HL-60 (cell line): ENCODE results near the gene SOAT2.

Experiments
- DNase-seq, 2 experiments: peaks; one replicate each; pipeline ENCODE4 v3.0.0-alpha.2; 2010 to 2020; ENCODE audit warnings: low read depth in 1 of 2, low spot score in 1 of 2
- H3K27ac ChIP-seq: fragments of 250-450 bp; sonication (Bioruptor Pico); replicated peaks from 2 replicates; pipeline ENCODE4 v1.5.1; 2020; ENCODE audit warnings: mild to moderate bottlenecking, moderate library complexity
- H3K27me3 ChIP-seq: fragments of 250-450 bp; sonication (Bioruptor Pico); 2 replicates; pipeline ENCODE4 v1.5.1; 2021; ENCODE audit warnings: mild to moderate bottlenecking, moderate library complexity; ENCODE audit not compliant: insufficient read depth, poor library complexity, severe bottlenecking
- H3K4me3 ChIP-seq: replicated peaks from 2 replicates; pipeline ENCODE4 v1.5.1; 2011; ENCODE audit warnings: mild to moderate bottlenecking, control low read depth, low read length; ENCODE audit not compliant: insufficient read depth
- CTCF ChIP-seq: IDR thresholded peaks from one replicate; pipeline ENCODE4 v1.5.1; 2011; ENCODE audit warnings: low read length, control low read depth, inconsistent platforms; ENCODE audit not compliant: insufficient read depth
- GABPA ChIP-seq: IDR thresholded peaks from 2 replicates; pipeline ENCODE4 v1.6.1; 2012; ENCODE audit warnings: low read depth
- POLR2AphosphoS5 ChIP-seq: IDR thresholded peaks from 2 replicates; pipeline ENCODE4 v1.6.1; 2012; ENCODE audit warnings: low read depth
- REST ChIP-seq: IDR thresholded peaks from 2 replicates; pipeline ENCODE4 v1.6.1; 2012; ENCODE audit warnings: low read depth; ENCODE audit not compliant: insufficient replicate concordance
- SPI1 ChIP-seq: IDR thresholded peaks from 2 replicates; pipeline ENCODE4 v1.6.1; 2012; ENCODE audit warnings: low read depth, mild to moderate bottlenecking, borderline replicate concordance

Gene SOAT2

GRCh38 chr12:53058674-53059433 is 44.4 kb upstream of the SOAT2 start:
- Histone ChIP-seq H3K27ac (no peak overlapping the region), H3K27me3 (peaks cover 8% of the 10 kb centered on the region), H3K4me3 (no peak overlapping the region)
- TF ChIP-seq SPI1: no peak
- TF ChIP-seq POLR2AphosphoS5: no peak
- TF ChIP-seq GABPA: no peak
- TF ChIP-seq CTCF: no peak
- no peak for TF ChIP-seq REST
- DNase-seq: no peak

- DNase-seq: no peak
- Histone ChIP-seq H3K4me3 (no peak overlapping the region), H3K27ac (no peak overlapping the region), H3K27me3 (peaks cover 8% of the 10 kb centered on the region)
- TF ChIP-seq CTCF: no peak
- no peak for TF ChIP-seq SPI1
- TF ChIP-seq REST: no peak
- TF ChIP-seq POLR2AphosphoS5: no peak
- no peak for TF ChIP-seq GABPA
These were observed 43.7 kb upstream of the SOAT2 start for GRCh38 chr12:53059434-53060063.

GRCh38 chr12:53060064-53060720 is 43.1 kb upstream of the SOAT2 start:
- Histone ChIP-seq H3K27ac (no peak overlapping the region), H3K4me3 (no peak overlapping the region), H3K27me3 (peaks cover 8% of the 10 kb centered on the region)
- no peak for DNase-seq
- TF ChIP-seq CTCF: no peak
- TF ChIP-seq SPI1: no peak
